PC-9 (cell line): ENCODE measurements around the gene AK8. TPM values are rescaled to one million over a fixed set of nuclear protein-coding genes. Genes with fewer than 3 reads are reported as not detected.
"Not testable (repeated sequence)": the region's sequence is repeated elsewhere in the genome, so short reads cannot be mapped to it uniquely, and the experiment has no call there.

Experiments used
- BruUV-seq: library from RNA; stranded (reverse); fragments of 400-500 nt; replicated peaks from 2 replicates; lab custom pipeline; 2021; lab: Mats Ljungman, UMichigan
- CTCF ChIA-PET: fragments of 300-600 bp; sonication (Branson Sonifier 250); formaldehyde crosslinking; loops from one replicate; lab custom pipeline; 2022; ENCODE audit warnings: antibody characterized with exemption; lab: Charles Lee
- POLR2A ChIA-PET: fragments of 300-600 bp; sonication (Branson Sonifier 250); formaldehyde crosslinking; loops from one replicate; lab custom pipeline; 2022; ENCODE audit warnings: antibody characterized with exemption; ENCODE audit not compliant: unreplicated experiment; lab: Charles Lee
- DNase-seq, 2 experiments: peaks; one replicate each; pipeline versions ENCODE4 v3.0.0 to v3.0.0-alpha.2; 2015 to 2022; ENCODE audit warnings: mixed read lengths in 1 of 2
- H2AFZ ChIP-seq: fragments of 200-600 bp; sonication (generic); 2 replicates; pipeline ENCODE4 v1.8.1; 2017; ENCODE audit warnings: antibody characterized with exemption
- H3F3A ChIP-seq: fragments of 200-600 bp; sonication (generic); 2 replicates; pipeline ENCODE4 v1.8.1; 2017; ENCODE audit warnings: antibody characterized with exemption, mild to moderate bottlenecking, low read depth; ENCODE audit not compliant: insufficient read depth
- H3K27ac ChIP-seq: fragments of 200-600 bp; sonication (generic); 2 replicates; pipeline ENCODE4 v1.6.1; 2016; ENCODE audit warnings: mixed run types
- H3K27me3 ChIP-seq: fragments of 200-600 bp; sonication (generic); 2 replicates; pipeline ENCODE4 v1.6.1; 2016; ENCODE audit warnings: low read depth, mixed run types; ENCODE audit not compliant: insufficient read depth
- H3K36me3 ChIP-seq: fragments of 200-600 bp; sonication (generic); 2 replicates; pipeline ENCODE4 v1.6.1; 2016; ENCODE audit warnings: low read depth, mixed run types
- H3K4me1 ChIP-seq: fragments of 200-600 bp; sonication (generic); replicated peaks from 2 replicates; pipeline ENCODE4 v1.6.1; 2016; ENCODE audit warnings: mixed run types; ENCODE audit not compliant: insufficient read depth
- H3K4me2 ChIP-seq: fragments of 200-600 bp; sonication (generic); 2 replicates; pipeline ENCODE4 v1.6.1; 2017; ENCODE audit warnings: mixed run types
- H3K4me3 ChIP-seq: fragments of 200-600 bp; sonication (generic); 2 replicates; pipeline ENCODE4 v1.6.1; 2016; ENCODE audit warnings: mixed run types
- H3K79me2 ChIP-seq: fragments of 200-600 bp; sonication (generic); 2 replicates; pipeline ENCODE4 v1.6.1; 2017; ENCODE audit warnings: low read depth, mixed run types
- H3K9me2 ChIP-seq: fragments of 200-600 bp; sonication (generic); 2 replicates; pipeline ENCODE4 v1.8.1; 2017; ENCODE audit warnings: mild to moderate bottlenecking; ENCODE audit not compliant: insufficient read depth
- H3K9me3 ChIP-seq: fragments of 200-600 bp; sonication (generic); 2 replicates; pipeline ENCODE4 v1.8.1; 2016; ENCODE audit warnings: low read depth; ENCODE audit not compliant: insufficient read depth
- H4K20me1 ChIP-seq: fragments of 200-600 bp; sonication (generic); 2 replicates; pipeline ENCODE4 v1.8.1; 2017; ENCODE audit not compliant: insufficient read depth
- EZH2 ChIP-seq: fragments of 200-600 bp; sonication (generic); IDR thresholded peaks from 2 replicates; pipeline ENCODE4 v1.8.0; 2017; ENCODE audit warnings: antibody characterized with exemption, low read depth
- intact Hi-C: fragments of 100-400 bp; cut with micrococcal nuclease; formaldehyde crosslinking; loops from one replicate; pipeline ENCODE4 v1.10.0; 2022; ENCODE audit not compliant: unreplicated experiment
- total RNA-seq: library from RNA; stranded (reverse); gene quantifications from 2 replicates; pipeline ENCODE4 v1.2.3, GENCODE V29; 2021
- TF ChIP-seq, protein P1 (sequence below): fragments of 200-600 bp; sonication (generic); conservative IDR thresholded peaks from 2 replicates; pipeline ENCODE4 v1.6.1; 2017; ENCODE audit warnings: mixed run types, antibody characterized with exemption, mild to moderate bottlenecking, moderate library complexity

Gene AK8
- total RNA-seq, 1 experiment from 2014 or later = 7.2 TPM

DNA sequence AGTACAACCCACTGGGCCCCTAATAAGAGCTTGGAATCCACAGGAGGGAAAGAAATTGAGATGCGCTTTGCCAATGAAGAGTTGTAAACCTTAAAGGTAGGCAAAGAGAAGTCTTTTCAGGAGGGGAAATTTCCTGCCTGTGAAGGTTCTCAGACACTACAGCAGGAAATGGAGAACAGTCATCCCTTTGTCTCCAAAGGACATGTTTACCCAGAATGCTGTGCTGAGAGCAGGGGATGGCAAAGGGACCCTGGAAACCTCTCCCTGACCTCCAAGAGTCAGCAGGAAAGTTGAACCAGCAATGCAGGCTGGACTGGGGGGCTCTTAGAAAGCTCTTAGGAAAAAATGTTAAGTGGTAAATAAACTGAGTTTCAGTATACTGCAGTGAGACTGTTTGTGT is 103.2 kb downstream of the AK8 start:
- Histone ChIP-seq H3K4me2 (no peak overlapping the region), H3K4me1 (no peaks in the 10 kb centered on the region), H4K20me1 (no peaks in the 10 kb centered on the region), H3F3A (no peaks in the 10 kb centered on the region), H3K9me2 (no peaks in the 10 kb centered on the region), H3K27me3 (no peaks in the 10 kb centered on the region), H3K79me2 (no peaks in the 10 kb centered on the region), H2AFZ (no peak overlapping the region), H3K9me3 (no peaks in the 10 kb centered on the region), H3K27ac (no peak overlapping the region), H3K4me3 (no peak overlapping the region), H3K36me3 (no peaks in the 10 kb centered on the region)
- BruUV-seq = no TSS peak
- intact Hi-C loops = no loop called here
- TF ChIP-seq, protein P1, sequence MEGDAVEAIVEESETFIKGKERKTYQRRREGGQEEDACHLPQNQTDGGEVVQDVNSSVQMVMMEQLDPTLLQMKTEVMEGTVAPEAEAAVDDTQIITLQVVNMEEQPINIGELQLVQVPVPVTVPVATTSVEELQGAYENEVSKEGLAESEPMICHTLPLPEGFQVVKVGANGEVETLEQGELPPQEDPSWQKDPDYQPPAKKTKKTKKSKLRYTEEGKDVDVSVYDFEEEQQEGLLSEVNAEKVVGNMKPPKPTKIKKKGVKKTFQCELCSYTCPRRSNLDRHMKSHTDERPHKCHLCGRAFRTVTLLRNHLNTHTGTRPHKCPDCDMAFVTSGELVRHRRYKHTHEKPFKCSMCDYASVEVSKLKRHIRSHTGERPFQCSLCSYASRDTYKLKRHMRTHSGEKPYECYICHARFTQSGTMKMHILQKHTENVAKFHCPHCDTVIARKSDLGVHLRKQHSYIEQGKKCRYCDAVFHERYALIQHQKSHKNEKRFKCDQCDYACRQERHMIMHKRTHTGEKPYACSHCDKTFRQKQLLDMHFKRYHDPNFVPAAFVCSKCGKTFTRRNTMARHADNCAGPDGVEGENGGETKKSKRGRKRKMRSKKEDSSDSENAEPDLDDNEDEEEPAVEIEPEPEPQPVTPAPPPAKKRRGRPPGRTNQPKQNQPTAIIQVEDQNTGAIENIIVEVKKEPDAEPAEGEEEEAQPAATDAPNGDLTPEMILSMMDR = no peak
- no peak for TF ChIP-seq EZH2
- no peak for DNase-seq
- CTCF ChIA-PET = no interaction called here
- POLR2A ChIA-PET = interaction anchor here (0.7 kb wide), 1 partner anchor 60 kb away, joined by 6 read pairs; no protein-coding TSS in a partner anchor

DNA sequence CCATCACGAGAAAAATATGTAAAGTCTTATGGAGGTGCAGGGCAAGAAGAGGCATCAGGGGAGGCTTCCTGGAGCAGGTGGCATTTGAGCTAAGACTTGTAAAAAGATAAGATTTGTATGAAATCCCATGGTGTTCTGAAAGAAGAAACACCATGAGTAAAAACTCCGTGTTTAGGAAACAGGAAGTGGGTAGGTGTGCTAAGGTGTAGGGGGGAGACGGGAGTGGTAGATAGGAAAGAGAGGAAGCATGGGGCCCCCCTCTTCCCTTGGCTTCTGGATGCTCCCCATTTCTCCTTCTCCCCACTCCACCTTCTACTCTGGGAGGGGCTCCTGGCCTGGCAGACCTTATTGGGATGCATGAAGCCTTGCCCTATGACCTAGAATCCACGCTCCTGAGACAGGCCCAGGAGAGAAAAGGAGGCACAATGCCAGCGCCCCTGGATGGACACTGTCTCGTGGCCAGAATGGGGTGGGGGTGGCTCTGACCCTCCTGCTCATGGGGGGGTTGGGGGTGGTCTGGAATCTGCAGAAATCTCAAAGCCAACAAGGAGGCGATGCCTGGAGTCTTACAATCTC is 104.2 kb downstream of the AK8 start:
- Histone ChIP-seq H3K79me2 (no peaks in the 10 kb centered on the region), H3K9me3 (no peaks in the 10 kb centered on the region), H3K36me3 (no peaks in the 10 kb centered on the region), H2AFZ (no peak overlapping the region), H3K4me1 (no peaks in the 10 kb centered on the region), H3K27ac (no peak overlapping the region), H3K4me3 (no peak overlapping the region), H3K4me2 (no peak overlapping the region), H3F3A (no peaks in the 10 kb centered on the region), H3K9me2 (no peaks in the 10 kb centered on the region), H4K20me1 (no peaks in the 10 kb centered on the region), H3K27me3 (no peaks in the 10 kb centered on the region)
- TF ChIP-seq, protein P1 = no peak
- TF ChIP-seq EZH2 = no peak
- intact Hi-C loops = no loop called here
- ChIA-PET CTCF (no interaction called here), POLR2A (no interaction called here)
- no TSS peak for BruUV-seq
- no peak for DNase-seq

DNA sequence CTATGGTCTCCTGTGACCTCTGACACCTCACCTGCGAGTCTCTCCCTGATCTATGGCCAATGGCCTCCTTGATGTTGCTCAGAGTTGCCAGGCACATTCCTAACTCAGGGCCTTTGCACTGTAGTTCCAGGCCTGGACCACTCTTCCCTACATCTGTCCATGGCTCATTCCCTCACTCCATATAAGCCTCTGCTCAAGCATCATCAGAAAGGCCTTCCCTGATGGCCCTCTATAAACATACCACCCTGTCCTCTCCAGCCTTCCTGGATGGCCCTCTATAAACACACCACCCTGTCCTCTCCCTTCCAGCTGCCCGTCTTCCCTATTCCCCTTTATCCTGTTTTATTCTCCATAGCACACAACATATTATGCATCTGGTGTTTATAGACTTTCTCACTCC is 105.0 kb downstream of the AK8 start:
- POLR2A ChIA-PET = no interaction called here
- no peak overlapping the region for H2AFZ ChIP-seq
- H4K20me1 ChIP-seq = no peaks in the 10 kb centered on the region
- no peak for DNase-seq
- no peaks in the 10 kb centered on the region for H3F3A ChIP-seq
- H3K9me2 ChIP-seq = no peaks in the 10 kb centered on the region
- no peaks in the 10 kb centered on the region for H3K36me3 ChIP-seq
- no peaks in the 10 kb centered on the region for H3K9me3 ChIP-seq
- H3K4me3 ChIP-seq = no peak overlapping the region
- H3K79me2 ChIP-seq = no peaks in the 10 kb centered on the region
- CTCF ChIA-PET = no interaction called here
- no peaks in the 10 kb centered on the region for H3K4me1 ChIP-seq
- H3K27me3 ChIP-seq = no peaks in the 10 kb centered on the region
- no TSS peak for BruUV-seq
- H3K4me2 ChIP-seq = no peak overlapping the region
- intact Hi-C loops = no loop called here
- TF ChIP-seq EZH2 = no peak
- TF ChIP-seq, protein P1 = no peak
- H3K27ac ChIP-seq = no peak overlapping the region

DNA sequence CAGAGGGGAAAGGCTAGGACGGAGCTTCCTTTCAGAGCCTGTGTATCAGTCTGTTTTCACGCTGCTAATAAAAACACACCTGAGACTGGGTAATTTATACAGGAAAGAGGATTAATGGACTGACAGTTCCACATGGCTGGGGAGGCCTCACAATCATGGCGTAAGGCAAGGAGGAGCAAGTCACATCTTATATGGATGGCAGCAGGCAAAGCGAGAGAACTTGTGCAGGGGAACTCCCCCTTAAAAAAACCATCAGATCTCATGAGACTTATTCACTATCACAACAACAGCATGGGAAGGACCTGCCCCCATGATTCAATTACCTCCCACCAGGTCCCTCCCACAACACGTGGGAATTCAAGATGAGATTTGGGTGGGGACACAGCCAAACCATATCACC is 106.3 kb downstream of the AK8 start:
- DNase-seq, H3K4me3 ChIP-seq, H3K27ac ChIP-seq, H3K27me3 ChIP-seq, H2AFZ ChIP-seq, H3K79me2 ChIP-seq, H3K9me3 ChIP-seq, BruUV-seq, H4K20me1 ChIP-seq, POLR2A ChIA-PET, intact Hi-C loops, H3K4me1 ChIP-seq, H3K4me2 ChIP-seq, H3K36me3 ChIP-seq, CTCF ChIA-PET, H3K9me2 ChIP-seq, H3F3A ChIP-seq: not testable (repeated sequence)
